Measurements from ENCODE around the gene RGMA. TPM values are rescaled to one million over a fixed set of nuclear protein-coding genes. Genes with fewer than 3 reads are reported as not detected.
A peak's percentile ranks its signal among the peaks of the same experiment; 100 is the strongest.

RGMA gene
- total RNA-seq, 2 experiments from 2014 or later: not detected

DNA sequence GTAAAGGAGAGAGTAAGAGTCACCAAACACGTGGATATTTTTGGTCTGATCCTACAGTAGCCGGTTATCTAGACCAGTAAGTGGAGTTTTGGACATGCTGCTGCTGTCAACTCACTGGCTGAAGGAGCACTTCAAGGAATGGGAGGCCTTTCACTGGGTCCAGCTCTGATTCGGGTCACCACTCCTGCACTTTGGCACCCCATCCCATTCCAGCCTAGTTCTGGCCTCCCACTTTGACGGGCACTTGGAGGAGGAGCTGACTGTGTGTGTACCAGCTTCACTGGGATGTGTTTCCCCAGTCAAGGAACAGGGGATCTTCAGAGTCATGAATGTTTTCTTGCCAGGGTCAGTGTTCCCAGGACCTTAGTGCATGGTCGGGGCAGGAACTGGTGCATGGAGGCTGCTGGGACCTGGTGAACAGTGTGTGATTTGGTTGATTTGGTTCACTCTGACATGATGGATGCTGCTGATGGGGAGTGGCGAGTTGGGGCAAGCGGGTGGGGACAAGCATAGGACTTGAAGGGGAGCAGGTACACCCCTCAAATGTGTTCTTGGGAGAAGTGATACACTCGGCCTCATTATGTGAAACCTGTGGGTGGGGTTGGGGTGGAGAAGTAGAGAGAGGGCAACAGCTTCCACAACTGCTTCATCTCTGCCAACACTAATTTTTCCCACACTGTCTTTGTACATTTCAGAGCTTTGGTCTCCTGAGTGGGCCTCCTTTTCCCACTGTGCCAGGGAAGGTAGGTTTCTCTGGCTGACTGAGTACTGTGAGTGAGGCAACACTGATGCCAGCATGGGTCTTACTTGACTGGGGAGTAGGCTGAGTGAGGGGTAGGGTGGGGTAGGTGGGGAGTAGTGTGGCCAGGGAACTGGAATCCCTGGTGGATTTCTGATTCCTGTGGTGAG is 64.0 kb downstream of the RGMA start:
- TF ChIP-seq, protein P1, sequence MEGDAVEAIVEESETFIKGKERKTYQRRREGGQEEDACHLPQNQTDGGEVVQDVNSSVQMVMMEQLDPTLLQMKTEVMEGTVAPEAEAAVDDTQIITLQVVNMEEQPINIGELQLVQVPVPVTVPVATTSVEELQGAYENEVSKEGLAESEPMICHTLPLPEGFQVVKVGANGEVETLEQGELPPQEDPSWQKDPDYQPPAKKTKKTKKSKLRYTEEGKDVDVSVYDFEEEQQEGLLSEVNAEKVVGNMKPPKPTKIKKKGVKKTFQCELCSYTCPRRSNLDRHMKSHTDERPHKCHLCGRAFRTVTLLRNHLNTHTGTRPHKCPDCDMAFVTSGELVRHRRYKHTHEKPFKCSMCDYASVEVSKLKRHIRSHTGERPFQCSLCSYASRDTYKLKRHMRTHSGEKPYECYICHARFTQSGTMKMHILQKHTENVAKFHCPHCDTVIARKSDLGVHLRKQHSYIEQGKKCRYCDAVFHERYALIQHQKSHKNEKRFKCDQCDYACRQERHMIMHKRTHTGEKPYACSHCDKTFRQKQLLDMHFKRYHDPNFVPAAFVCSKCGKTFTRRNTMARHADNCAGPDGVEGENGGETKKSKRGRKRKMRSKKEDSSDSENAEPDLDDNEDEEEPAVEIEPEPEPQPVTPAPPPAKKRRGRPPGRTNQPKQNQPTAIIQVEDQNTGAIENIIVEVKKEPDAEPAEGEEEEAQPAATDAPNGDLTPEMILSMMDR (IDR thresholded peaks at IDR 0.05): no peak
- no peaks in the 10 kb centered on the region for H3K27me3 Mint-ChIP-seq
- intact Hi-C loops (cut with micrococcal nuclease): no loop called here
- H3K4me3 Mint-ChIP-seq: no peak overlapping the region
- ChIA-PET CTCF (interaction anchor here (0.8 to 1.3 kb wide), 4 partner anchors 23 to 1095 kb away, joined by 3 to 4 read pairs (median 3); no protein-coding TSS in a partner anchor), POLR2A (interaction anchor here (1.3 kb wide), 1 partner anchor 8 kb away, joined by 5 read pairs; no protein-coding TSS in a partner anchor)
- H3K4me1 Mint-ChIP-seq (ENCODE audit: low read depth): peaks cover 84% of the 10 kb centered on the region
- no peaks in the 10 kb centered on the region for H3K9me3 Mint-ChIP-seq
- ATAC-seq (no peak), DNase-seq (no peak)
- H3K36me3 Mint-ChIP-seq (ENCODE audit: low read depth): peaks cover 68% of the 10 kb centered on the region
- peak overlapping the region; percentile 81 for H3K27ac Mint-ChIP-seq

- CTCF ChIA-PET: interaction anchor here (0.8 kb wide), 1 partner anchor 220 kb away, joined by 3 read pairs; no protein-coding TSS in a partner anchor
- Mint-ChIP-seq H3K4me3 (no peak overlapping the region), H3K27me3 (no peaks in the 10 kb centered on the region), H3K27ac (peak overlapping the region; percentile 81), H3K9me3 (no peaks in the 10 kb centered on the region), H3K4me1 (ENCODE audit: low read depth) (peaks cover 82% of the 10 kb centered on the region), H3K36me3 (ENCODE audit: low read depth) (peaks cover 72% of the 10 kb centered on the region)
- no peak for ATAC-seq
- intact Hi-C loops (cut with micrococcal nuclease): no loop called here
- POLR2A ChIA-PET: no interaction called here
- no peak for DNase-seq
- TF ChIP-seq, protein P1 (IDR thresholded peaks at IDR 0.05): no peak
These were observed 64.7 kb downstream of the RGMA start for GRCh38 chr15:93024293-93024692.

DNA sequence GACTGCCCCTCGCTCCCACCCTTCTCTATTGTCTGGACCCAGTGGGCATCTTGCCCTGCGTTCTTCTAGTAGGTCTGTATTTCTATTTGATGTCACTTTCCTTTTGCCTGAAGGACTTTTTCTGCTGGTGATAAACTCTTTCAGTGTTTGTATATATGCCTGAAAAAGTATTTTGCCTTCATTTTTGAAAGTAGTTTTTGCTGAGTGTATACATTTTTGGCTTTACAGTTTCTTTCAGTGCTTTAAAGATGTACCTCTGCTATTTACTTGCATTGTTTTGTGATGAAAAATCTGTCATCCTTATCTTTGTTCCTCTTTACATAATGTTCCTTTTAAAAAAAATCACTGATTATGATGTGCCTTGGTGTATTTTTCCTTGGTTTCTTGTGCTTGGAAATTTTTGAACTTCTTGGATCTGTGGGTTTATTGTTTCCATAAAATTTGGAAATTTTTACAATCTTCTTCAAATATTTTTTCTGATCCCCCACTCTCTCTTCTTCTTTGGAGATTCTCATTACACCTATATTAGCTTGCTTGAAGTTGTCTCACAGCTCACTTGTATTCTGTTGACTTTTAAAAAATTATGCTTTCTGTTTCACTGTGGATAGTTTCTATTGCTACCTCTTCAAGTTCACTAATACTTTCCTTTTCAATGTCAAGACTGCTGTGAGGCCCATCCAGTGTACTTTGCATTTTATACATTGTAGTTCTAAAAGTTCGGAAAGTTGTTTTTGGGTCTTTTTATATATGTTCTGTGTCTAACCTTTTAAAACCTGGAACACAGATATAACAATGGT is 67.8 kb downstream of the RGMA start:
- no peaks in the 10 kb centered on the region for H3K9me3 Mint-ChIP-seq
- no peak for DNase-seq
- no peaks in the 10 kb centered on the region for H3K27me3 Mint-ChIP-seq
- intact Hi-C loops (cut with micrococcal nuclease): no loop called here
- ATAC-seq: peak; percentile 53
- peak overlapping the region; percentile 75 for H3K27ac Mint-ChIP-seq
- POLR2A ChIA-PET: interaction anchor here (0.6 to 1.4 kb wide), 3 partner anchors 8 to 60 kb away, joined by 3 to 4 read pairs (median 3); no protein-coding TSS in a partner anchor
- H3K36me3 Mint-ChIP-seq (ENCODE audit: low read depth): peaks cover 88% of the 10 kb centered on the region
- CTCF ChIA-PET: interaction anchor here (0.7 to 5.6 kb wide), 8 partner anchors 9 to 307 kb away, joined by 3 to 63 read pairs (median 3); no protein-coding TSS in a partner anchor
- TF ChIP-seq, protein P1 (IDR thresholded peaks at IDR 0.05): no peak
- peaks cover 89% of the 10 kb centered on the region for H3K4me1 Mint-ChIP-seq (ENCODE audit: low read depth)
- H3K4me3 Mint-ChIP-seq: no peak overlapping the region

DNA sequence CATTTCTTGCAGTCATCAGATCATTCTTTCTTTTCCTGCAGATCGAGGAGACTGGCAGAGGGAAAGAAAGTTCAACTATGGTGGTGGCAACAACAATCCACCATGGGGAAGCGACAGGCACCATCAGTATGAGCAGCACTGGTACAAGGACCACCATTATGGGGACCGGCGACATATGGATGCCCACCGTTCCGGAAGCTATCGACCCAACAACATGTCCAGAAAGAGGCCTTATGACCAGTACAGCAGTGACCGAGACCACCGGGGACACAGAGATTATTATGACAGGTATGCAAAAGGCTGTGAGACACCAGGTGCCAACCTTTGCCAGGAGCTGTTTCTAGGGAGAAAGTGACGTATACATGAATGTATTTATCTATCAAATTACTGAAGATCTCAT is 69.0 kb downstream of the RGMA start:
- DNase-seq (no peak), ATAC-seq (no peak)
- peaks cover 88% of the 10 kb centered on the region for H3K36me3 Mint-ChIP-seq (ENCODE audit: low read depth)
- POLR2A ChIA-PET: interaction anchor here (1.4 kb wide), 1 partner anchor 9 kb away, joined by 4 read pairs; no protein-coding TSS in a partner anchor
- H3K4me1 Mint-ChIP-seq (ENCODE audit: low read depth): peaks cover 77% of the 10 kb centered on the region
- no peaks in the 10 kb centered on the region for H3K9me3 Mint-ChIP-seq
- intact Hi-C loops (cut with micrococcal nuclease): no loop called here
- peak overlapping the region; percentile 75 for H3K27ac Mint-ChIP-seq
- H3K4me3 Mint-ChIP-seq: no peak overlapping the region
- CTCF ChIA-PET: interaction anchor here (0.5 to 5.6 kb wide), 6 partner anchors 11 to 1100 kb away, joined by 3 to 63 read pairs (median 3); no protein-coding TSS in a partner anchor
- no peaks in the 10 kb centered on the region for H3K27me3 Mint-ChIP-seq
- TF ChIP-seq, protein P1 (IDR thresholded peaks at IDR 0.05): no peak

Data from activated CD8-positive, alpha-beta T cell treated with anti-CD3 and anti-CD28 coated beads for 36 hours (primary cell).